Epithelial cell of proximal tubule (primary cell): ENCODE data around the gene FBXO2. TPM values are rescaled to one million over a fixed set of nuclear protein-coding genes. Genes with fewer than 3 reads are reported as not detected.

Experiments used
- DNase-seq: peaks from one replicate; pipeline ENCODE4 v3.0.0-alpha.2; 2011; ENCODE audit warnings: low read depth
- H3K4me3 ChIP-seq: 2 replicates; pipeline ENCODE4 v1.5.1; 2011; ENCODE audit warnings: low read depth, mild to moderate bottlenecking, low read length
- total RNA-seq: library from RNA; depleted of rRNA; stranded (reverse); fragments of >200 nt; gene quantifications from 2 replicates; pipeline ENCODE4 v1.2.3, GENCODE V29; 2015
- TF ChIP-seq, protein P1 (sequence below): conservative IDR thresholded peaks from 2 replicates; pipeline ENCODE4 v1.5.1; 2012; ENCODE audit warnings: low read depth, mild to moderate bottlenecking, low read length

FBXO2 gene
- total RNA-seq, 1 donor from 2014 or later: 6.5 TPM

DNA sequence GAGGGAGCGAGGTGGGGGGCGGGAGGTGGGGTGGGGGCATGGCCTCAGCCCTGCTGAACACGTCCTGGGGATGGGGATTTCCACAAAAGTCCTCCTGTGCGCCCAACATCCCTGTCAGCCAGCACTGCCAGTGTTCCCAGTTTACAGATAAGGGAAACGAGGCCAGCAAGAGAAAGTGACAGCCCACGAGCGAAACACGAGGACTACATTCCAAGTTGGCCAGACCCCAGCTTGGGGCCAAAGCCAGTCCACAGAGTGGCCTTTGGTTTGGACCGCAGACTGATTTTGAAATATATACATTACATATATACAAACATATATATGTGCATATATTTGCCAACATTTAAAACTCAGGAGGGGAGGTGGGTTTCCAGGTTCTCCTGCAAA lies 5.0 kb downstream of the FBXO2 start:
- no peak for DNase-seq
- TF ChIP-seq, protein P1, sequence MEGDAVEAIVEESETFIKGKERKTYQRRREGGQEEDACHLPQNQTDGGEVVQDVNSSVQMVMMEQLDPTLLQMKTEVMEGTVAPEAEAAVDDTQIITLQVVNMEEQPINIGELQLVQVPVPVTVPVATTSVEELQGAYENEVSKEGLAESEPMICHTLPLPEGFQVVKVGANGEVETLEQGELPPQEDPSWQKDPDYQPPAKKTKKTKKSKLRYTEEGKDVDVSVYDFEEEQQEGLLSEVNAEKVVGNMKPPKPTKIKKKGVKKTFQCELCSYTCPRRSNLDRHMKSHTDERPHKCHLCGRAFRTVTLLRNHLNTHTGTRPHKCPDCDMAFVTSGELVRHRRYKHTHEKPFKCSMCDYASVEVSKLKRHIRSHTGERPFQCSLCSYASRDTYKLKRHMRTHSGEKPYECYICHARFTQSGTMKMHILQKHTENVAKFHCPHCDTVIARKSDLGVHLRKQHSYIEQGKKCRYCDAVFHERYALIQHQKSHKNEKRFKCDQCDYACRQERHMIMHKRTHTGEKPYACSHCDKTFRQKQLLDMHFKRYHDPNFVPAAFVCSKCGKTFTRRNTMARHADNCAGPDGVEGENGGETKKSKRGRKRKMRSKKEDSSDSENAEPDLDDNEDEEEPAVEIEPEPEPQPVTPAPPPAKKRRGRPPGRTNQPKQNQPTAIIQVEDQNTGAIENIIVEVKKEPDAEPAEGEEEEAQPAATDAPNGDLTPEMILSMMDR: no peak
- no peak overlapping the region for H3K4me3 ChIP-seq

DNA sequence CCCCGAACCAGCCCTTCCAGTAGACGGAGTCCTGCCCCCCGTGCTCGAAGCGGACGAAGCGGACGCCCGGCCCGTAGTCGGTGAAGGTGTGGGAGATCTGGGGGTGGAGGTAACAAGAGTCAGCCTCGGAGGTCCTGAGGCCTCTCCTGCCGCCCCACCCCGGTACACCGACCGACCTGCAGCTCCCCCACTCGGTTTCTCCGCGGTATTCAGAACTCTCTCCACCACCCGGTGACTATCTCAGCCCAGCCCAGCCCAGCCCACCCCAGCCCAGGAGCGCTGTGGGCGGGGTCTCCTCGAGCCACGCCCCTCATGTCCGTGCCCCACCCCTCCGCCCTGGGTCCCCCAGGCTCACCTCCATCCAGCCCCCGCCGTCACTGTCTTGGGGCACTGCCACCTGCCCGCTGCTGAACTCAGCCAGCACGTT lies 5.5 kb downstream of the FBXO2 start:
- no peak for DNase-seq
- peak overlapping the region; percentile 2 for H3K4me3 ChIP-seq
- TF ChIP-seq, protein P1: no peak

DNA sequence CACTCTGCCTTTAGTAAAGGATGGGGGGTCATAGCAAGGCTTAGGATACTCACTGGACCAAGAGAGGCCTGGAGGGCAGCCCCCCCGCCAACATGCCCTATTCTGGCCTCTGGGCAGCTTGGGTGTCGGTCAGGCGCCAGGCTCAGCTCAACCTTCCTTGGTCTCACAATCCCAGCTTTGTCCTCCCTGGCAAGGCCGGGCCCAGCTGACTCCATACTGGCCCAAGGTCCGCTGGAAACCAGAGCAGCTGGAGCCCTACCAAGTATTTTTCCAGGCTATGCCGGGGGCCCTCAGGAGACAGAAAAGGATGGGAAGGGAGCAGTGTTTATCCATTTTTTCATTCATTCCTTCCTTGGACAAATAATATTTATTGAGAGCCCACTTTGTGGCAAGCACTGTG lies 6.2 kb downstream of the FBXO2 start:
- no peak overlapping the region for H3K4me3 ChIP-seq
- DNase-seq: no peak
- TF ChIP-seq, protein P1: no peak

DNA sequence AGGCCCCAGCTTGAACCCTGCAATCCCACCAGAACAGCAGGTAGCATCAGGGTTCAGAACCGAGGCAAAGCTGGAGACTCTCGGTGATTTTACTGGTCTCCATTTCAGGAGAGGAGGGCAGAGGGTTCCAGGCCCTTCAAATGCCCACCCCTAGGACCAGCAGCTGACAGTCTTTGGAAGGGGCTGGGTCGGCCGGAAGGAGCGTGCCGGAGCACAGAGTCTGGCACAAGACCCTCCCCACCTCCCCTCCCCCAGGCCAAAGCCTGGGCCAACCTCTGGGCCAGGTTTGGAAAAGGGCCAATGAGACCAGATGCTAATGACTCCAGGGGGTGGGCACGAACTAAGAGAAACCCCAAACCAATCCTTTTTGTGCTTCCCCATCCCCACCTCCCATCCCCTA lies 6.9 kb downstream of the FBXO2 start:
- TF ChIP-seq, protein P1: no peak
- no peak for DNase-seq
- no peak overlapping the region for H3K4me3 ChIP-seq

DNA sequence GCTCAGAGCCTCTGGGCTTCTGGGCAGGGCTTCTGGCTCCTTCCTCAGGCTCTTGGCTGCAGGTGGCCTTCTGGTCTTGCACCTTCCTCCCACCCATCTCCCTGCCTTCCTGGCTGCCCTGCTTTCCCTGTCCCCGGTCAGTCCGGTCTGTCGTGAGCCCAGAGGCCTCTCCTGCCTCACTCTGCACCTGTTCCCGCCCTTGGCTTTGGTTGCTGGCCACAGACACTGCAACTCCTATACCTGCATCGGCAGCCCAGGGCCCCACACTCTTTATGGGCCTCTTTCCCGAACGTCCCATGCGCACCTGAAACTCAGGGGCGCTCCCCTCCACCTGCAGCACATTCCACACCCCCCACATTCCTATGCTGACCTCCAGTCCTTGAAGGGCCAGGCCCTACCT lies 7.9 kb downstream of the FBXO2 start:
- no peak overlapping the region for H3K4me3 ChIP-seq
- TF ChIP-seq, protein P1: no peak
- no peak for DNase-seq

DNA sequence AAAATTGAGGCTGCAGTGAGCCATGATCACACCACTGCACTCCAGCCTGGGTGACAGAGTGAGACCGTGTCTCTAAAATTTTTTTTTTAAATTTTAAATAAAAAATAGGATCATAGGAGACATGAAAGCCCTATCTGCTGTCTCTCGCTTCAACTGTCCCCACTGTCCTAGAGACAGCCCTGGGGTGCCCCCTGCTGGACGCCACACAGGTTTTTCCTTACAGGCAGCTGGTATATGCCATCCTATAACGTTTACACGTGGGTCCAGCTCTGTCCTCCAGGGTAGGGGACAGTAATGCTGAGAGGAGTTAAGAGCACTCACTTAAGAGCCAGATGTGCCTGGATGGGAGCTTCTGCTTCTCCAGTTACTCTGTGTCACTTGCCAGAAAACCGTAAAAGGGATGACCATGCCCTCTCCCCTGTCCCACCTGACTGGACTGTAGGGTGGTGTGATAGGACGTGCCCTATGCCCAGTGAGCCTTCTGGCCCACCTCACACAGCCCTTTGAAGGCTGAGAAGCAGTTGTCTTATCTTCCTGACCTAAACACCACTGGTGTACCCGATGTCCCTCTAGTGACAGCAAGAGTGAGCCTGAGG lies 8.5 kb downstream of the FBXO2 start:
- no peak overlapping the region for H3K4me3 ChIP-seq
- no peak for DNase-seq
- TF ChIP-seq, protein P1: peak; percentile 89

DNA sequence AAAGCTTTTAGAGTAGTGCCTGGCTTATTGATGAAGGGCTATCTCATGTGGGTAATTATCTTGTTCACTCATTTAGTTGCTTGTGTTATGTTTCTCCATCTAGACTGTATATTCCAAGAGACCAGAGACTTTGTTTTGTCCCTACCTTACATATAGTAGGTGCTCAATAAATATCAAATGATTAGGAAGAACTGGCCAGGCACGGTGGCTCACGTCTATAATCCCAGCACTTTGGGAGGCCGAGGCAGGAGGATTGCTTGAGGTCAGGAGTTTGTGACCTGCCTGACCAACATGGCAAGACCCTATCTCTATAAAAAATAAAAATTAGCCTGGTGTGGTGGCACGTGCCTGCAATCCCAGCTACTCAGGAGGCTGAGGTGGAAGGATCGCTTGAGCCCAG lies 9.0 kb downstream of the FBXO2 start:
- no peak overlapping the region for H3K4me3 ChIP-seq
- TF ChIP-seq, protein P1: no peak
- DNase-seq: no peak
